Small intestine (tissue), 7 donors: ENCODE results near the gene SLC6A12. TPM values are rescaled to one million over a fixed set of nuclear protein-coding genes. Genes with fewer than 3 reads are reported as not detected.
"Not testable (repeated sequence)": the region's sequence is repeated elsewhere in the genome, so short reads cannot be mapped to it uniquely, and the experiment has no call there.

Source experiments
- DNase-seq, 2 donors: peaks; one replicate each; pipeline versions ENCODE4 v3.0.0 to v3.0.0-alpha.2; 2013
- FAIRE-seq: peaks from 2 replicates; lab custom pipeline; 2012; peaks lifted over from hg19 to GRCh38; lab: Jason Lieb, UNC
- H3K27ac ChIP-seq, 3 donors: one replicate each; pipeline ENCODE4 v1.5.1; 2013; ENCODE audit warnings: low read length in 2 of 3, mild to moderate bottlenecking in 2 of 3, control low read depth in 1 of 3, inconsistent platforms in 1 of 3, low read depth in 1 of 3, moderate library complexity in 1 of 3
- H3K27me3 ChIP-seq, 3 donors: one replicate each; pipeline ENCODE4 v1.6.1; 2013; ENCODE audit warnings: low read length in 3 of 3, inconsistent platforms in 1 of 3; ENCODE audit not compliant: control insufficient read depth in 3 of 3, insufficient read depth in 3 of 3
- H3K36me3 ChIP-seq, 3 donors: one replicate each; pipeline ENCODE4 v1.6.1; 2013; ENCODE audit warnings: low read length in 3 of 3, inconsistent platforms in 1 of 3, low read depth in 1 of 3, mild to moderate bottlenecking in 1 of 3, moderate library complexity in 1 of 3; ENCODE audit not compliant: control insufficient read depth in 3 of 3, insufficient read depth in 2 of 3
- H3K4me1 ChIP-seq, 3 donors: one replicate each; pipeline ENCODE4 v1.6.1; 2013; ENCODE audit warnings: low read length in 2 of 3, inconsistent platforms in 1 of 3, low read depth in 1 of 3, mild to moderate bottlenecking in 1 of 3, moderate library complexity in 1 of 3; ENCODE audit not compliant: control insufficient read depth in 3 of 3, insufficient read depth in 2 of 3
- H3K4me3 ChIP-seq, 3 donors: one replicate each; pipeline ENCODE4 v1.5.1; 2013; ENCODE audit warnings: low read length in 3 of 3, control low read depth in 1 of 3, inconsistent platforms in 1 of 3, low read depth in 1 of 3, mild to moderate bottlenecking in 1 of 3, moderate library complexity in 1 of 3
- H3K9me3 ChIP-seq, 2 donors: one replicate each; pipeline ENCODE4 v1.6.1; 2013; ENCODE audit warnings: low read depth in 1 of 2, low read length in 1 of 2; ENCODE audit not compliant: control insufficient read depth in 2 of 2, insufficient read depth in 1 of 2
- WGBS, 3 donors: extraction: QIAGEN DNeasy Blood & Tissue Kit; methylation state at CpG; one replicate each; pipeline ENCODE4 v1.1.7; 2013; 5-methylcytosine and 5-hydroxymethylcytosine counted together
- polyA plus RNA-seq, 4 donors: library from polyadenylated mRNA; stranded (reverse) in 3 of 4; unstranded in 1 of 4; fragments of 200-250 nt in 3 of 4; fragments of 120-200 nt in 1 of 4; gene quantifications; one replicate each; pipeline versions ENCODE4 v1.2.1 to v1.2.3, GENCODE V29; 2013
- donor health status: healthy with polysubstance abuse.
- donor health status: control.
- donor health status: control.
- donor health status: Bipolar disorder and iron deficiency.
- donor health status: healthy.

Gene SLC6A12
- polyA plus RNA-seq, 4 donors, result 0.06 to 9.4 (median 1.7) TPM

GRCh38 chr12:218221-218620 is 4.3 kb upstream of the SLC6A12 start:
- Histone ChIP-seq H3K27ac (no peak overlapping the region), H3K4me1 (no peaks in the 10 kb centered on the region), H3K36me3 (no peaks in the 10 kb centered on the region), H3K27me3 (peaks cover 0 to 8% (median under 1%) of the 10 kb centered on the region in 3 donors), H3K9me3 (no peaks in the 10 kb centered on the region), H3K4me3 (no peak overlapping the region)
- 80 to 86% (median 82%) methylated on average over 5 of the region's 5 CpGs for WGBS, 3 donors
- no peak for FAIRE-seq
- DNase-seq, result no peak

- not testable (repeated sequence) for FAIRE-seq
Observed at GRCh38 chr12:217029-217428, 3.1 kb upstream of the SLC6A12 start.

GRCh38 chr12:215116-215515 is 1.2 kb upstream of the SLC6A12 start:
- Histone ChIP-seq H3K4me1 (peaks cover 0 to 3% (median 0%) of the 10 kb centered on the region in 3 donors), H3K27ac (no peak overlapping the region), H3K9me3 (no peaks in the 10 kb centered on the region), H3K27me3 (peaks cover 0 to 5% (median 1%) of the 10 kb centered on the region in 3 donors), H3K36me3 (no peaks in the 10 kb centered on the region), H3K4me3 (no peak overlapping the region)
- DNase-seq (no peak), FAIRE-seq (no peak)
- WGBS, 3 donors, result 83 to 91% (median 84%) methylated on average over 6 of the region's 6 CpGs

More at GRCh38 chr12:217029-217428, 3.1 kb upstream of the SLC6A12 start:
- H3K9me3 ChIP-seq, DNase-seq, H3K27ac ChIP-seq, H3K27me3 ChIP-seq, H3K4me3 ChIP-seq, H3K4me1 ChIP-seq, H3K36me3 ChIP-seq: not testable (repeated sequence)
- 63 to 75% (median 65%) methylated on average over 6 of the region's 6 CpGs for WGBS, 3 donors

- Histone ChIP-seq H3K27ac (no peak overlapping the region), H3K27me3 (peaks cover 0 to 8% (median 1%) of the 10 kb centered on the region in 3 donors), H3K4me3 (peak overlapping the region in 1 of 3 donors; percentile 7), H3K4me1 (peaks cover 0 to 3% (median 0%) of the 10 kb centered on the region in 3 donors), H3K36me3 (no peaks in the 10 kb centered on the region), H3K9me3 (no peaks in the 10 kb centered on the region)
- 6 to 43% (median 27%) methylated on average over 12 of the region's 12 CpGs for WGBS, 3 donors
- peak in 1 of 2 donors; percentile 20 for DNase-seq
- FAIRE-seq, result no peak
Observed at GRCh38 chr12:213527-213932, 427 bp downstream of the SLC6A12 start.

- peak in 1 of 2 donors; percentile 76 for DNase-seq
- WGBS, 3 donors, result 15 to 46% (median 22%) methylated on average over 20 to 22 of the region's 22 CpGs
- H3K27ac ChIP-seq, result no peak overlapping the region
- no peaks in the 10 kb centered on the region for H3K9me3 ChIP-seq
- peak overlapping the region in 1 of 3 donors; percentile 12 for H3K4me3 ChIP-seq
- H3K27me3 ChIP-seq, result peaks cover 0 to 8% (median 1%) of the 10 kb centered on the region in 3 donors
- FAIRE-seq, result no peak
- H3K36me3 ChIP-seq, result no peaks in the 10 kb centered on the region
- peaks cover 0 to 3% (median 0%) of the 10 kb centered on the region in 3 donors for H3K4me1 ChIP-seq
Observed at GRCh38 chr12:212715-213526, 1.0 kb downstream of the SLC6A12 start.

GRCh38 chr12:212415-212714 is 1.6 kb downstream of the SLC6A12 start:
- H3K9me3 ChIP-seq, result no peaks in the 10 kb centered on the region
- WGBS, 3 donors, result 61 to 68% (median 66%) methylated on average over 8 of the region's 8 CpGs
- no peaks in the 10 kb centered on the region for H3K36me3 ChIP-seq
- FAIRE-seq, result no peak
- H3K27me3 ChIP-seq, result peaks cover 0 to 8% (median 1%) of the 10 kb centered on the region in 3 donors
- peaks cover 0 to 3% (median 0%) of the 10 kb centered on the region in 3 donors for H3K4me1 ChIP-seq
- peak overlapping the region in 1 of 3 donors; percentile 12 for H3K4me3 ChIP-seq
- no peak overlapping the region for H3K27ac ChIP-seq
- DNase-seq, result no peak

GRCh38 chr12:211639-212414 is 2.1 kb downstream of the SLC6A12 start:
- H3K27ac ChIP-seq, result peak overlapping the region in 1 of 3 donors; percentile 3
- peaks cover 0 to 8% (median 1%) of the 10 kb centered on the region in 3 donors for H3K27me3 ChIP-seq
- no peak overlapping the region for H3K4me3 ChIP-seq
- peaks cover 0 to 3% (median 0%) of the 10 kb centered on the region in 3 donors for H3K4me1 ChIP-seq
- no peaks in the 10 kb centered on the region for H3K9me3 ChIP-seq
- 88 to 92% (median 89%) methylated on average over 16 of the region's 16 CpGs for WGBS, 3 donors
- FAIRE-seq (no peak), DNase-seq (no peak)
- no peaks in the 10 kb centered on the region for H3K36me3 ChIP-seq

GRCh38 chr12:211142-211465 is 2.9 kb downstream of the SLC6A12 start:
- 60 to 77% (median 61%) methylated on average over 3 of the region's 3 CpGs for WGBS, 3 donors
- peak in 1 of 2 donors; percentile 16 for DNase-seq

More at GRCh38 chr12:211142-211465, 2.9 kb downstream of the SLC6A12 start:
- FAIRE-seq, result no peak
- no peaks in the 10 kb centered on the region for H3K36me3 ChIP-seq
- no peaks in the 10 kb centered on the region for H3K9me3 ChIP-seq
- H3K27ac ChIP-seq, result no peak overlapping the region
- H3K4me3 ChIP-seq, result no peak overlapping the region
- peaks cover 0 to 3% (median 0%) of the 10 kb centered on the region in 3 donors for H3K4me1 ChIP-seq
- H3K27me3 ChIP-seq, result peaks cover 0 to 8% (median 3%) of the 10 kb centered on the region in 3 donors
